HG02852 (cell line): ENCODE data around the gene TAS2R41.
"Not testable (repeated sequence)": the region's sequence is repeated elsewhere in the genome, so short reads cannot be mapped to it uniquely, and the experiment has no call there.

ENCODE experiments used
- ATAC-seq: cut with Tn5 transposase; IDR thresholded peaks from one replicate; pipeline ENCODE4 v1.9.1; 2021; ENCODE audit warnings: mild to moderate bottlenecking, moderate library complexity; ENCODE audit not compliant: unreplicated experiment

TAS2R41 gene

GRCh38 chr7:143514995-143515735 lies 37.5 kb downstream of the TAS2R41 start:
- no peak for ATAC-seq

GRCh38 chr7:143516981-143517380 lies 39.3 kb downstream of the TAS2R41 start:
- no peak for ATAC-seq

GRCh38 chr7:143518521-143518920 lies 40.8 kb downstream of the TAS2R41 start:
- no peak for ATAC-seq

GRCh38 chr7:143518941-143519340 lies 41.3 kb downstream of the TAS2R41 start:
- ATAC-seq: no peak

GRCh38 chr7:143519411-143520131 lies 41.9 kb downstream of the TAS2R41 start:
- ATAC-seq: no peak

- ATAC-seq: not testable (repeated sequence)
Measured at GRCh38 chr7:143522309-143522916, 44.7 kb downstream of the TAS2R41 start.
